H1 (cell line): ENCODE measurements around the gene NIPAL3. TPM values are rescaled to one million over a fixed set of nuclear protein-coding genes. Genes with fewer than 3 reads are reported as not detected.
A peak's percentile ranks its signal among the peaks of the same experiment; 100 is the strongest.

Source experiments
- CTCF ChIA-PET: fragments of 300-600 bp; sonication (Branson Sonifier 250); formaldehyde crosslinking; loops from one replicate; lab custom pipeline; 2021; ENCODE audit not compliant: partially characterized antibody; lab: Charles Lee
- POLR2A ChIA-PET: fragments of 300-600 bp; sonication (Branson Sonifier 250); formaldehyde crosslinking; loops from one replicate; lab custom pipeline; 2021; ENCODE audit warnings: inconsistent platforms; ENCODE audit not compliant: partially characterized antibody; lab: Charles Lee
- DNase-seq, 2 experiments: peaks; one replicate each; pipeline versions ENCODE4 v3.0.0 to v3.0.0-alpha.2; 2010 to 2022; ENCODE audit warnings: low spot score in 2 of 2, low read depth in 1 of 2, mixed read lengths in 1 of 2
- FAIRE-seq: peaks from 2 replicates; lab custom pipeline; 2011; peaks lifted over from hg19 to GRCh38; lab: Jason Lieb, UNC
- H2AFZ ChIP-seq: 2 replicates; pipeline ENCODE4 v1.8.1; 2012; ENCODE audit warnings: low read length, inconsistent platforms
- H2AK5ac ChIP-seq: 2 replicates; pipeline ENCODE4 v1.6.1; 2013; ENCODE audit warnings: low read depth, low read length
- H2BK120ac ChIP-seq: replicated peaks from 2 replicates; pipeline ENCODE3; 2013; ENCODE audit warnings: low read depth, low read length, inconsistent platforms
- H2BK12ac ChIP-seq: 2 replicates; pipeline ENCODE4 v1.6.1; 2013; ENCODE audit warnings: low read depth, low read length
- H2BK15ac ChIP-seq: 2 replicates; pipeline ENCODE4 v1.6.1; 2013; ENCODE audit warnings: low read length
- H2BK20ac ChIP-seq: 2 replicates; pipeline ENCODE4 v1.6.1; 2013; ENCODE audit warnings: low read length
- H2BK5ac ChIP-seq: 2 replicates; pipeline ENCODE4 v1.6.1; 2013; ENCODE audit warnings: low read depth, low read length
- H3K14ac ChIP-seq: 2 replicates; pipeline ENCODE4 v1.6.1; 2013; ENCODE audit warnings: inconsistent platforms; ENCODE audit not compliant: insufficient read length
- H3K18ac ChIP-seq: 2 replicates; pipeline ENCODE4 v1.6.1; 2013; ENCODE audit warnings: low read length; ENCODE audit errors: extremely low read depth
- H3K23ac ChIP-seq: 2 replicates; pipeline ENCODE4 v1.6.1; 2013; ENCODE audit warnings: inconsistent platforms; ENCODE audit not compliant: insufficient read length
- H3K23me2 ChIP-seq: 2 replicates; pipeline ENCODE4 v1.6.1; 2013; ENCODE audit warnings: low read depth, low read length
- H3K27ac ChIP-seq: 2 replicates; pipeline ENCODE4 v1.6.1; 2011; ENCODE audit warnings: low read depth, low read length, inconsistent platforms
- H3K27me3 ChIP-seq, 4 experiments: replicated peaks in 1 of 4; 1 replicate in 1 of 4; 2 replicates in 3 of 4; pipeline versions ENCODE4 v1.6.1 to v1.8.1; 2011 to 2013; ENCODE audit warnings: low read length in 3 of 4, mild to moderate bottlenecking in 3 of 4, inconsistent platforms in 2 of 4, mixed read lengths in 2 of 4, moderate library complexity in 1 of 4; ENCODE audit not compliant: control insufficient read depth in 3 of 4, insufficient read depth in 3 of 4; ENCODE audit errors: extremely low read depth in 1 of 4
- H3K36me3 ChIP-seq, 4 experiments: 2 replicates each; pipeline versions ENCODE4 v1.6.1 to v1.8.1; 2011 to 2013; ENCODE audit warnings: mild to moderate bottlenecking in 4 of 4, low read length in 3 of 4, moderate library complexity in 2 of 4, control low read depth in 1 of 4, inconsistent platforms in 1 of 4; ENCODE audit not compliant: insufficient read depth in 4 of 4, control insufficient read depth in 2 of 4
- H3K4ac ChIP-seq: replicated peaks from 2 replicates; pipeline ENCODE3; 2013; ENCODE audit warnings: low read length, low read depth, mixed read lengths, inconsistent platforms; ENCODE audit not compliant: insufficient read length
- H3K4me1 ChIP-seq, 4 experiments: replicated peaks in 1 of 4; 1 replicate in 1 of 4; 2 replicates in 3 of 4; pipeline versions ENCODE4 v1.6.1 to v1.8.1; 2011 to 2013; ENCODE audit warnings: low read length in 3 of 4, inconsistent platforms in 2 of 4, mixed read lengths in 1 of 4; ENCODE audit not compliant: insufficient read depth in 4 of 4, control insufficient read depth in 3 of 4
- H3K4me2 ChIP-seq, 2 experiments: 2 replicates each; pipeline versions ENCODE4 v1.6.1 to v1.8.1; 2011 to 2013; ENCODE audit warnings: low read depth in 2 of 2, low read length in 2 of 2, control low read depth in 1 of 2, inconsistent platforms in 1 of 2, mild to moderate bottlenecking in 1 of 2; ENCODE audit not compliant: insufficient read depth in 1 of 2
- H3K4me3 ChIP-seq, 4 experiments: fragments of 200-600, 300-600 bp in 1 of 4; sonication (generic), shearing (Covaris generic), sonication (Bioruptor Twin) in 1 of 4; 2 replicates each; pipeline versions ENCODE4 v1.5.1 to v1.8.1; 2011 to 2016; ENCODE audit warnings: low read length in 4 of 4, low read depth in 3 of 4, control low read depth in 2 of 4, inconsistent platforms in 2 of 4, mild to moderate bottlenecking in 2 of 4, mixed read lengths in 1 of 4, moderate library complexity in 1 of 4; ENCODE audit not compliant: insufficient read depth in 2 of 4; ENCODE audit errors: extremely low read depth in 1 of 4
- H3K56ac ChIP-seq: replicated peaks from 2 replicates; pipeline ENCODE3; 2013; ENCODE audit warnings: low read depth, mild to moderate bottlenecking, mixed read lengths, low read length, inconsistent platforms; ENCODE audit not compliant: insufficient read length
- H3K79me1 ChIP-seq: 2 replicates; pipeline ENCODE4 v1.6.1; 2013; ENCODE audit warnings: low read depth, low read length, control low read depth
- H3K79me2 ChIP-seq, 2 experiments: 2 replicates each; pipeline versions ENCODE4 v1.6.1 to v1.8.1; 2012 to 2013; ENCODE audit warnings: low read length in 2 of 2, mild to moderate bottlenecking in 2 of 2, inconsistent platforms in 1 of 2; ENCODE audit not compliant: insufficient read depth in 2 of 2, control insufficient read depth in 1 of 2
- H3K9ac ChIP-seq, 4 experiments: replicated peaks in 1 of 4; 1 replicate in 1 of 4; 2 replicates in 3 of 4; pipeline versions ENCODE4 v1.6.1 to v1.8.1; 2011 to 2013; ENCODE audit warnings: low read depth in 3 of 4, low read length in 3 of 4, control low read depth in 2 of 4, mild to moderate bottlenecking in 2 of 4, moderate library complexity in 2 of 4, inconsistent platforms in 1 of 4; ENCODE audit errors: extremely low read depth in 1 of 4
- H3K9me3 ChIP-seq, 2 experiments: 2 replicates each; pipeline versions ENCODE4 v1.6.1 to v1.8.1; 2012 to 2013; ENCODE audit warnings: mild to moderate bottlenecking in 2 of 2, moderate library complexity in 2 of 2, control low read depth in 1 of 2, inconsistent platforms in 1 of 2, low read depth in 1 of 2, low read length in 1 of 2, mixed read lengths in 1 of 2; ENCODE audit not compliant: insufficient read depth in 2 of 2
- H4K20me1 ChIP-seq, 2 experiments: replicated peaks in 1 of 2; 2 replicates each; pipeline versions ENCODE3 to v1.8.1; 2011 to 2013; ENCODE audit warnings: inconsistent platforms in 2 of 2, low read length in 2 of 2, mild to moderate bottlenecking in 1 of 2; ENCODE audit not compliant: insufficient read depth in 2 of 2, control insufficient read depth in 1 of 2
- H4K5ac ChIP-seq: 2 replicates; pipeline ENCODE4 v1.6.1; 2013; ENCODE audit warnings: low read length, low read depth, mixed read lengths, inconsistent platforms; ENCODE audit not compliant: insufficient read length
- H4K8ac ChIP-seq: 2 replicates; pipeline ENCODE4 v1.8.0; 2013; ENCODE audit warnings: mild to moderate bottlenecking, moderate library complexity, low read length, inconsistent platforms; ENCODE audit not compliant: insufficient read depth; ENCODE audit errors: extremely low read depth
- H4K91ac ChIP-seq: replicated peaks from 2 replicates; pipeline ENCODE3; 2013; ENCODE audit warnings: low read length, mixed read lengths, inconsistent platforms; ENCODE audit not compliant: insufficient read length
- GABPA ChIP-seq: IDR thresholded peaks from 2 replicates; pipeline ENCODE4 v1.6.1; 2011; ENCODE audit warnings: mild to moderate bottlenecking, low read length, moderate library complexity, borderline replicate concordance; ENCODE audit not compliant: insufficient read depth
- SRF ChIP-seq: IDR thresholded peaks from 2 replicates; pipeline ENCODE4 v1.6.1; 2011; ENCODE audit warnings: mild to moderate bottlenecking, low read depth, low read length, moderate library complexity
- TEAD4 ChIP-seq: IDR thresholded peaks from 2 replicates; pipeline ENCODE4 v1.6.1; 2012; ENCODE audit warnings: low read depth, low read length, inconsistent platforms, mixed read lengths
- WGBS, 2 experiments: shearing (Covaris generic) in 1 of 2; methylation state at CpG; one replicate each; pipeline versions ENCODE4 v1.1.6 to v1.1.7; 2013 to 2015; ENCODE audit warnings: low lambda C conversion rate in 2 of 2, mixed read lengths in 2 of 2, inconsistent platforms in 1 of 2, low coverage in 1 of 2, missing lambda C conversion rate in 1 of 2; ENCODE audit not compliant: insufficient replicate concordance in 2 of 2, insufficient coverage in 1 of 2, insufficient read length in 1 of 2; ENCODE audit errors: extremely low coverage in 1 of 2, missing lambda C conversion rate in 1 of 2; 5-methylcytosine and 5-hydroxymethylcytosine counted together
- polyA plus RNA-seq, 7 experiments: library from polyadenylated mRNA; depleted of rRNA in 3 of 7; stranded (reverse) in 5 of 7; unstranded in 2 of 7; fragments of >200 nt in 5 of 7; fragments of 200-250 nt in 2 of 7; gene quantifications; 1 replicate in 5 of 7; 2 replicates in 1 of 7; 4 replicates in 1 of 7; pipeline versions ENCODE4 v1.2.1 to v1.2.3, GENCODE V29; 2011 to 2013; ENCODE audit warnings: missing spikeins in 2 of 7, mixed read lengths in 2 of 7
- total RNA-seq: library from RNA; stranded (reverse); fragmentation: NEBNext Ultra II Directional; extraction: Animal tissue kit (Norgen Biotek cat#: 25700); gene quantifications from 2 replicates; pipeline ENCODE4 v1.2.1, GENCODE V29; 2021

The NIPAL3 gene
- total and polyA plus RNA-seq, 2 of the 8 experiments (the other 6 are each of a cell fraction or from before 2014, with no cell fraction given) = 8.8 to 11.0 TPM

GRCh38 chr1:24443241-24443656 lies 27.6 kb downstream of the NIPAL3 start:
- DNase-seq (no peak), FAIRE-seq (peak; percentile 76)
- Histone ChIP-seq H3K4me2 (no peak overlapping the region), H3K79me1 (no peaks in the 10 kb centered on the region), H3K27ac (no peak overlapping the region), H3K79me2 (no peaks in the 10 kb centered on the region), H4K20me1 (no peaks in the 10 kb centered on the region), H3K27me3 (no peaks in the 10 kb centered on the region), H3K9me3 (no peaks in the 10 kb centered on the region), H2BK120ac (no peak overlapping the region), H2AFZ (no peak overlapping the region), H4K8ac (no peak overlapping the region), H3K9ac (no peak overlapping the region), H3K18ac (no peak overlapping the region), H2AK5ac (no peak overlapping the region), H4K91ac (no peak overlapping the region), H2BK5ac (no peak overlapping the region), H3K14ac (no peak overlapping the region), H3K56ac (no peak overlapping the region), H4K5ac (no peak overlapping the region), H3K23me2 (no peaks in the 10 kb centered on the region), H3K36me3 (no peaks in the 10 kb centered on the region; a peak in 1 of 8 replicates), H3K4ac (no peak overlapping the region), H3K4me3 (no peak overlapping the region), H2BK15ac (no peak overlapping the region), H2BK20ac (no peak overlapping the region), H3K4me1 (peaks cover under 1 to 8% (median 2%) of the 10 kb centered on the region in 4 experiments), H2BK12ac (no peak overlapping the region), H3K23ac (no peak overlapping the region)
- 85% methylated on average over 2 of the region's 2 CpGs; no CpG with 5 or more reads in 1 of the 2 experiments for WGBS, 2 experiments
- ChIA-PET CTCF (interaction anchor here (0.6 to 1.5 kb wide), 7 partner anchors 9 to 164 kb away, joined by 3 to 5 read pairs (median 3); partner anchors contain the start of gene NIPAL3), POLR2A (interaction anchor here (1.2 to 3.4 kb wide), 3 partner anchors 9 to 21 kb away, joined by 3 to 7 read pairs (median 4); no protein-coding TSS in a partner anchor)
- TF ChIP-seq GABPA = no peak
- peak; percentile 42; the same call in 1 of the 2 replicates for TF ChIP-seq TEAD4
- TF ChIP-seq SRF = 0 out of 2 replicates have a peak, but pooled peaks have one; percentile 43
